Measurements from ENCODE around the gene GSTM1. TPM values are rescaled to one million over a fixed set of nuclear protein-coding genes. Genes with fewer than 3 reads are reported as not detected.

GSTM1 gene
- 20.6 TPM in 1 of 2 replicates, not detected in the other for total RNA-seq

GRCh38 chr1:109687641-109688499, at the start of gene GSTM1:
TSS of gene GSTM1 (plus strand) at chr1:109687817. CDS start at chr1:109687874, 57 bp downstream.

GRCh38 chr1:109655615-109656519, 31.8 kb upstream of the GSTM1 start, which contains the start of gene GSTM4:
TSS of gene GSTM4 (plus strand) at chr1:109656099. CDS start at chr1:109656390, 291 bp downstream.

GRCh38 chr1:109667452-109668122, 20.0 kb upstream of the GSTM1 start, which contains the start of gene GSTM2:
TSS of gene GSTM2 (plus strand) at chr1:109668057. CDS start at chr1:109668116, 59 bp downstream.

DNA sequence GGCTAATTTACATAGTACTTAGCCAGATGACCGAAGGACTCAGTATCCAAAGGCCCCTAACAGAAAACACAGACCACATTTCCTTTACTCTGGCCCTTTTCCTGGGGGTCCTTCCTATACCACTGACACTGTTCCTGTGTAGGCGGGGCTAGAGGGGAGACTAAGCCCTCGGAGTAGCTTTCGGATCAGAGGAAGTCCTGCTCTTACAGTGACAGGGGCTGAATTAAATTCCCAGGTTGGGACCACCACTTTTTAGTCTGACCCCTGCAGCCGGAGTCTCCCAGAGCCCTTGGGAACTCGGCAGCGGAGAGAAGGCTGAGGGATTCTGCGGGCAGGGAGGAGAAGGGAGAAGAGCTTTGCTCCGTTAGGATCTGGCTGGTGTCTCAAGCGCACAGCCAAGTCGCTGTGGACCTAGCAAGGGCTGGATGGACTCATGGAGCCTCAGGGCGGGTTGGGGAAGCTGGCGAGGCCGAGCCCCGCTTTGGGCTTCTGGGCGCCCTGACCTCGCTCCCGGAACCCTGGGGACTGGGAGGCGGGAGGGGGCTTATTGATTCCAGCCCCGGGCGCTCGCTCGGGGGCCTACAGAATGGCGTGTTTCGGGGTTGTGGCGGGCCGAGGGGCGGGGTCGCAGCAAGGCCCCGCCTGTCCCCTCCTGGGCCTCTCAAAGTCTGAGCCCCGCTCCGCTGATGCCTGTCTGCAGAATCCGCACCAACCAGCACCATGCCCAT, 24.1 kb downstream of the GSTM1 start, which contains the start of gene GSTM5:
GSTM5 (plus strand) TSS at position 659 of the 728 bp plus-strand sequence; CDS start at position 721, 62 bp downstream.

DNA sequence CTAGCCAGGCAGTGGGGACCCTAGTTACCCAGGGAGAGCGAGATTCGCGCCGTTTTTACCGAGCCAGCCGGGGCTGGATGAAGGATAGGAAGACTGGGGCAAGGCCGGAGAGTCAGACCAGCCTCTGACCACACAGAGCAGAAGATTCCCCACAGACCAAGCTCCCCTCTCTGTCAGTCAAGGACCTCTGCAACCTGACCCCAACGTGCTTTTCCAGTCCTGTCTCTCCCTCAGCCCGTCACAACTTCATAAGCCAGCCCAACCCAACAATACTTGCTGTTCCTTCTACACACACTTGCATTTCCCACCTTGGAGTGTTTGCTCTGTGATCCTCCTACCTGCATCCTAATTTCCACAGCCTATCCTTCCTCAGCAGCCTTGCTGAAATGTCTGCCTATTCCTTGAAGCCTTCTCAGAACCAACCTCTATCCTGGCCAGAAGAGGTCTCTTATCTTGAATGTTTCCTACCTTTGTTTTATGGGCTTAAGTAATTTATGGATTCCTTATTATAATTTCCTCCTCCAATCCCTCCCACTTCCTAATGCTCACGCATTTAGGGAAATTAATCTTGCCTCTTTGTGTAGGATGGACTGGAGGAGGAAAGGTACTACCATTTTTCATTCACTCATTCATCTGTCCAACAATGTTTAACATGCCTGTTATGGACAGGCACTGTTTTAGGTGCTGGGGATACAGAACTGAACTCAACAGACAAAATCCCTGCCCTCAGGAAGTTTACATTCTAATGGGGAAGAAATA, 53.2 kb downstream of the GSTM1 start, which contains the start of gene GSTM3:
GSTM3 (minus strand) TSS at position 424 of the 759 bp plus-strand sequence. CDS start 751 bp downstream, outside the sequence.

Other genes with a start within 250 kb of the GSTM1 start
- gene SYPL2, start 221.3 kb upstream of the GSTM1 start, total RNA-seq = under 0.01 TPM in 1 of 2 replicates, not detected in the other
- gene ATXN7L2, start 203.9 kb upstream of the GSTM1 start, total RNA-seq = 2.0 and 3.3 TPM in 2 replicates
- 6.5 and 7.8 TPM in 2 replicates for gene CYB561D1, start 193.7 kb upstream of the GSTM1 start, total RNA-seq
- gene AMIGO1, start 178.1 kb upstream of the GSTM1 start, total RNA-seq = 0.38 and 0.65 TPM in 2 replicates
- gene GPR61, start 147.9 kb upstream of the GSTM1 start, total RNA-seq = 0.65 TPM in 1 of 2 replicates, not detected in the other
- gene GNAI3, start 139.2 kb upstream of the GSTM1 start, total RNA-seq = 16.0 and 21.6 TPM in 2 replicates
- gene GNAT2, start 68.2 kb upstream of the GSTM1 start, total RNA-seq = not detected in 2 replicates
- 48.3 and 65.3 TPM in 2 replicates for gene AMPD2, start 68.0 kb upstream of the GSTM1 start, total RNA-seq
- gene GSTM4, start 31.7 kb upstream of the GSTM1 start, total RNA-seq = 2.1 and 3.3 TPM in 2 replicates
- 1.7 and 4.9 TPM in 2 replicates for gene GSTM2, start 19.8 kb upstream of the GSTM1 start, total RNA-seq
- under 0.01 and 0.10 TPM in 2 replicates for gene GSTM5, start 24.4 kb downstream of the GSTM1 start, total RNA-seq
- gene GSTM3, start 53.2 kb downstream of the GSTM1 start, total RNA-seq = 54.7 and 54.9 TPM in 2 replicates
- under 0.01 TPM in 1 of 2 replicates, not detected in the other for gene EPS8L3, start 76.1 kb downstream of the GSTM1 start, total RNA-seq
- gene CSF1, start 223.0 kb downstream of the GSTM1 start, total RNA-seq = 21.0 and 22.5 TPM in 2 replicates

Data from vein endothelial cell (primary cell).